Prostate gland (tissue), 2 donors: ENCODE data around the gene RBM20. TPM values are rescaled to one million over a fixed set of nuclear protein-coding genes. Genes with fewer than 3 reads are reported as not detected.

Source experiments
- DNase-seq: peaks from one replicate; pipeline ENCODE4 v3.0.0-alpha.2; 2019; ENCODE audit warnings: low spot score
- H3K27ac ChIP-seq, 2 donors: fragments of 200-600 bp; sonication (generic); 2 replicates each; pipeline ENCODE4 v1.5.1; 2017 to 2019
- H3K27me3 ChIP-seq: fragments of 200-600 bp; sonication (generic); replicated peaks from 2 replicates; pipeline ENCODE4 v1.5.1; 2019; ENCODE audit not compliant: insufficient read depth
- H3K36me3 ChIP-seq, 2 donors: fragments of 200-600 bp; sonication (generic); 1 replicate in 1 of 2; 2 replicates in 1 of 2; pipeline versions ENCODE4 v1.5.1 to v1.8.1; 2017 to 2019
- H3K4me1 ChIP-seq: fragments of 200-600 bp; sonication (generic); replicated peaks from 2 replicates; pipeline ENCODE4 v1.5.1; 2019
- H3K4me3 ChIP-seq, 2 donors: fragments of 200-600 bp; sonication (generic); 2 replicates each; pipeline ENCODE4 v1.5.1; 2017 to 2019
- H3K9me3 ChIP-seq: fragments of 200-600 bp; sonication (generic); 2 replicates; pipeline ENCODE4 v1.5.1; 2017
- POLR2A ChIP-seq: fragments of 450-650 bp; IDR thresholded peaks from one replicate; pipeline ENCODE4 v1.6.1; 2016; ENCODE audit warnings: antibody characterized with exemption, mild to moderate bottlenecking
- POLR2AphosphoS5 ChIP-seq: sonication (generic); formaldehyde crosslinking; IDR thresholded peaks from one replicate; pipeline ENCODE4 v1.6.1; 2017; ENCODE audit warnings: antibody characterized with exemption
- WGBS: methylation state at CpG from one replicate; pipeline ENCODE4 v1.1.5; 2018; 5-methylcytosine and 5-hydroxymethylcytosine counted together
- intact Hi-C: fragments of 100-400 bp; cut with DNase I; formaldehyde crosslinking; loops from one replicate; pipeline ENCODE4 v1.14.2; 2022
- total RNA-seq, 2 donors: library from RNA; depleted of rRNA; stranded (reverse); fragments of >200 nt; gene quantifications; one replicate each; pipeline ENCODE4 v1.1.0, GENCODE V29; 2016
- TF ChIP-seq, protein P1 (sequence below), 4 experiments: fragments of 200-600 bp in 2 of 4; fragments of 450-650 bp in 2 of 4; sonication (generic) in 2 of 4; IDR thresholded peaks; 1 replicate in 3 of 4; 2 replicates in 1 of 4; pipeline ENCODE4 v1.5.1; 2016 to 2019; ENCODE audit warnings: antibody characterized with exemption in 4 of 4, mild to moderate bottlenecking in 2 of 4, moderate library complexity in 2 of 4

Gene RBM20
- total RNA-seq, 2 donors from 2014 or later, result 0.41 to 2.8 TPM

DNA sequence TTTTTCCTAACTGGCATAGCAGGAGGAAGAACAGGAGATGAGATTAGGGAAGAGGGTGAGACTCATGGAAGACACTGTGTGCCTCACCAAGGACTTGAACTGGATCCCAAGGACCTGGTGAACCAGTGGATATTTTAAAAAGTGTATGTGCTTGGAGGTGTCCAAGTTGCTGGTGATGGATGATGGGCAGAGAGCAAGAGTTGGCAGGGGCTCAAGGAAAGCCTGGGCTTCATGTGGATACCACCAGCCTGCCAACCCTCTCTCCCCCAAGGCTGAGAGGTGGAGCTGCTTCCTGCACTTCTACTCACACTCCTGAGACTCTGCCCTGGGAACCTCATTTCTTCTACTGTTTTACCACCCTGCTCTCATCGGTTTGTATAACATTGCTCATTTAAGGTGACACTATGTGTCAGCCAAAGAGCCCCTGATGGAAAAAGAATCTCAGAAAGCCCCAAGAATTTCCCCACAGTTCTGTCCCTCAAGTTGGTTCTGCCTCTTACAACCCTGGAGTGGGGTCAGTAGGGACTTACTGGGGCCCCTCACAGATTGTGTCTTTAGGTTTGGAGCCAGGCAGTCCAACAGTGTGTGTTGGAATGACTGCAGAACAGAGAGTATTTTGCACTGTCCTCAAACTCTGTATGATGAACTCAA, 171.3 kb downstream of the RBM20 start:
- TF ChIP-seq, protein P1, sequence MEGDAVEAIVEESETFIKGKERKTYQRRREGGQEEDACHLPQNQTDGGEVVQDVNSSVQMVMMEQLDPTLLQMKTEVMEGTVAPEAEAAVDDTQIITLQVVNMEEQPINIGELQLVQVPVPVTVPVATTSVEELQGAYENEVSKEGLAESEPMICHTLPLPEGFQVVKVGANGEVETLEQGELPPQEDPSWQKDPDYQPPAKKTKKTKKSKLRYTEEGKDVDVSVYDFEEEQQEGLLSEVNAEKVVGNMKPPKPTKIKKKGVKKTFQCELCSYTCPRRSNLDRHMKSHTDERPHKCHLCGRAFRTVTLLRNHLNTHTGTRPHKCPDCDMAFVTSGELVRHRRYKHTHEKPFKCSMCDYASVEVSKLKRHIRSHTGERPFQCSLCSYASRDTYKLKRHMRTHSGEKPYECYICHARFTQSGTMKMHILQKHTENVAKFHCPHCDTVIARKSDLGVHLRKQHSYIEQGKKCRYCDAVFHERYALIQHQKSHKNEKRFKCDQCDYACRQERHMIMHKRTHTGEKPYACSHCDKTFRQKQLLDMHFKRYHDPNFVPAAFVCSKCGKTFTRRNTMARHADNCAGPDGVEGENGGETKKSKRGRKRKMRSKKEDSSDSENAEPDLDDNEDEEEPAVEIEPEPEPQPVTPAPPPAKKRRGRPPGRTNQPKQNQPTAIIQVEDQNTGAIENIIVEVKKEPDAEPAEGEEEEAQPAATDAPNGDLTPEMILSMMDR (IDR thresholded peaks at IDR 0.05), result no peak
- no peak for TF ChIP-seq POLR2AphosphoS5
- TF ChIP-seq POLR2A, result no peak
- intact Hi-C loops, result no loop called here
- H3K4me3 ChIP-seq, result no peak overlapping the region
- no peak overlapping the region for H3K27ac ChIP-seq
- no peaks in the 10 kb centered on the region for H3K9me3 ChIP-seq
- 55% methylated on average over 1 of the region's 1 CpG for WGBS
- no peaks in the 10 kb centered on the region for H3K27me3 ChIP-seq
- peaks cover 19% of the 10 kb centered on the region for H3K4me1 ChIP-seq
- no peak for DNase-seq
- no peaks in the 10 kb centered on the region for H3K36me3 ChIP-seq

- DNase-seq, result no peak
- no peaks in the 10 kb centered on the region for H3K36me3 ChIP-seq
- no peak for TF ChIP-seq POLR2A
- TF ChIP-seq POLR2AphosphoS5, result no peak
- TF ChIP-seq, protein P1 (IDR thresholded peaks at IDR 0.05), result no peak
- no peak overlapping the region for H3K4me3 ChIP-seq
- WGBS, result 75% methylated on average over 4 of the region's 4 CpGs
- peaks cover 35% of the 10 kb centered on the region for H3K4me1 ChIP-seq
- H3K27ac ChIP-seq, result peak overlapping the region in 1 of 2 donors; percentile 86
- H3K9me3 ChIP-seq, result no peaks in the 10 kb centered on the region
- no peaks in the 10 kb centered on the region for H3K27me3 ChIP-seq
- intact Hi-C loops, result no loop called here
These were observed 173.5 kb downstream of the RBM20 start for GRCh38 chr10:110817614-110818013.

- Histone ChIP-seq H3K27me3 (no peaks in the 10 kb centered on the region), H3K4me1 (peaks cover 41% of the 10 kb centered on the region), H3K9me3 (no peaks in the 10 kb centered on the region), H3K4me3 (no peak overlapping the region), H3K27ac (peak overlapping the region; percentile 85 to 86), H3K36me3 (no peaks in the 10 kb centered on the region)
- TF ChIP-seq POLR2AphosphoS5, result peak; percentile 88
- TF ChIP-seq, protein P1 (IDR thresholded peaks at IDR 0.05), result no peak
- intact Hi-C loops, result no loop called here
- WGBS, result 84% methylated on average over 8 of the region's 8 CpGs
- peak; percentile 87 for DNase-seq
These were observed 174.4 kb downstream of the RBM20 start for GRCh38 chr10:110818311-110819256.

DNA sequence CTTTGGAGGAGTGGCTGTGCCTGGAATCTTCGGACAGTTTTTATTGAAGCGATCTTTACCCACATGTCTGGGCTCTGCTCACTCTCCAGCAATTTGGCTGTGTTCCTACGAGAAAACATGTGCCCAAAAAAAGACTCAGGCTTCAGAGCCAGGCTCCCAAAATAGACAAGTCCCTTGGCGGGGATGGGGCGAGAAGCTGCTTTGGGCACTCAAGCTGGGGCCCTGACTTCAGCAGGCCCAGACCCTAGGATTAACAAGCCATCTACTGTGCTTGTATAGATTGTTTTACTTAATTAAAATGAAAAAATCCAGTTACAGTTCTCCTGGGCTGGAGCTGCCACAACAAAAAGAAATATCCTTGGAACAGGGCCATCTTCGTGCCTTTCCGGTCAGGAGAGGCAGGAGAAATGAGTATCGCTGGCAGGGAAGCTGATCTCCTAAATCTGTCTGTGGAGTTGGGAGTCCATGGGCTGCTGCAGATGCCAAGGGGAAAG, 176.2 kb downstream of the RBM20 start:
- Histone ChIP-seq H3K9me3 (no peaks in the 10 kb centered on the region), H3K27ac (peak overlapping the region; percentile 85 to 86), H3K4me1 (peaks cover 46% of the 10 kb centered on the region), H3K4me3 (no peak overlapping the region), H3K27me3 (no peaks in the 10 kb centered on the region), H3K36me3 (no peaks in the 10 kb centered on the region)
- peak; percentile 79 for DNase-seq
- TF ChIP-seq, protein P1 (IDR thresholded peaks at IDR 0.05), result no peak
- TF ChIP-seq POLR2AphosphoS5, result peak; percentile 84
- WGBS, result 13% methylated on average over 8 of the region's 8 CpGs
- intact Hi-C loops, result loop anchor here (5.0 kb wide), 1 partner anchor 52 kb away; the partner anchor contains the start of gene PDCD4
